GM19438 (cell line): ENCODE measurements around the gene ULK1.
"Not testable (repeated sequence)": the region's sequence is repeated elsewhere in the genome, so short reads cannot be mapped to it uniquely, and the experiment has no call there.

Source experiments
- ATAC-seq: cut with Tn5 transposase; IDR thresholded peaks from one replicate; pipeline ENCODE4 v1.9.1; 2021; ENCODE audit warnings: low read depth; ENCODE audit not compliant: unreplicated experiment

Gene ULK1

GRCh38 chr12:131961328-131961727 is 66.9 kb downstream of the ULK1 start:
- not testable (repeated sequence) for ATAC-seq

DNA sequence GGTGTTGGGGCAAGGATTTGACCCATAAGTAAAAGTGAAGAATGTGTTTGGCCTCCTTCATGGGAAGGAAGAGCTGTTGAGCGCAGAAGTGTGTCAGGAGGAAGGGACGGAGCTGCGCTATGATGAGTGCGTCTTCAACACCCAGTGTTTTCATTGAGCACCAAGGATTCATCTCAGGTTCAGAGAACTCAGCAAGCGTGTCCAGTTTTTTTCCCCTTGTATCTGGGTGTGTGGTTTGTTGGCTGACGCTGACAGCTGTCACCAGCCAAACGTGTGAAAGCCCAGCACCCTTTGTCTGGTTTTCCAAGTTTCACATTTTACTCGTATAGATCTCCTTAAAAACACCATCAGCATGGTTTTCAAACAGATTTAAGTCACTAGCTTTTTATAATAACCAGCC is 67.6 kb downstream of the ULK1 start:
- no peak for ATAC-seq

- no peak for ATAC-seq
Observed at GRCh38 chr12:131963381-131963780, 69.0 kb downstream of the ULK1 start.

DNA sequence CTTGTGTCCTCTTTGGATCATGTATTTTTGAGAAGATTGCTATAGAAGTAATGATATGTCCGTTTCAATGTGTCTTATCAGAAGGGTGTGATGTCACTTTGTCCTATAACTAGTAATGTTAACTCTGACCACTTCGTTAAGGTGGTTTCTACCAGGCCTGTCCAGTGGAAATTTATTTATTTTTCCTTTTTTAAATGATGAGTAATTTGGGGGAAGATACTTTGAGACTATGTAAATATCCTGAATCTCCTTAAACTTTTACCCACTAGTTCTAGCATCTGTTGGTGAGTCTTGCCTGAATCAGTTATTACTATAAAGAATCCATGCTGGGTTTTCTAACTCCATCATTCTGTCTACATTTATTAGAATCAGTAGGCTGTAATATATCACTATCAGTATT is 70.7 kb downstream of the ULK1 start:
- ATAC-seq, result no peak

GRCh38 chr12:131971226-131971625 is 76.8 kb downstream of the ULK1 start:
- ATAC-seq, result no peak
